GM23248 (cell line): ENCODE results near the gene ARMH3. TPM values are rescaled to one million over a fixed set of nuclear protein-coding genes. Genes with fewer than 3 reads are reported as not detected.

Experiments
- DNase-seq: peaks from one replicate; pipeline ENCODE4 v3.0.0-alpha.2; 2015
- H2AFZ ChIP-seq: fragments of 200-600 bp; sonication (generic); 2 replicates; pipeline ENCODE4 v1.6.1; 2016; ENCODE audit warnings: antibody characterized with exemption
- H3F3A ChIP-seq: fragments of 200-600 bp; sonication (generic); 2 replicates; pipeline ENCODE4 v1.6.1; 2016; ENCODE audit warnings: mild to moderate bottlenecking, antibody characterized with exemption, mixed run types; ENCODE audit not compliant: insufficient read depth
- H3K27ac ChIP-seq: fragments of 200-600 bp; sonication (generic); 2 replicates; pipeline ENCODE4 v1.5.1; 2016; ENCODE audit warnings: mild to moderate bottlenecking
- H3K27me3 ChIP-seq: fragments of 200-600 bp; sonication (generic); replicated peaks from 2 replicates; pipeline ENCODE4 v1.6.1; 2016; ENCODE audit warnings: mild to moderate bottlenecking; ENCODE audit not compliant: insufficient read depth
- H3K36me3 ChIP-seq: fragments of 200-600 bp; sonication (generic); 2 replicates; pipeline ENCODE4 v1.6.1; 2016; ENCODE audit warnings: low read depth, mild to moderate bottlenecking
- H3K4me1 ChIP-seq: fragments of 200-600 bp; sonication (generic); 2 replicates; pipeline ENCODE4 v1.6.1; 2016; ENCODE audit warnings: mild to moderate bottlenecking; ENCODE audit not compliant: insufficient read depth
- H3K4me2 ChIP-seq: fragments of 200-600 bp; sonication (generic); one replicate; pipeline ENCODE4 v1.6.1; 2016; ENCODE audit warnings: mild to moderate bottlenecking; ENCODE audit not compliant: unreplicated experiment
- H3K4me3 ChIP-seq: fragments of 200-600 bp; sonication (generic); 2 replicates; pipeline ENCODE4 v1.5.1; 2016; ENCODE audit warnings: mild to moderate bottlenecking
- H3K79me2 ChIP-seq: fragments of 200-600 bp; sonication (generic); 2 replicates; pipeline ENCODE4 v1.6.1; 2016; ENCODE audit warnings: mild to moderate bottlenecking; ENCODE audit not compliant: insufficient read depth
- H3K9ac ChIP-seq: fragments of 200-600 bp; sonication (generic); 2 replicates; pipeline ENCODE4 v1.6.1; 2016; ENCODE audit warnings: mild to moderate bottlenecking
- H3K9me2 ChIP-seq: fragments of 200-600 bp; sonication (generic); 2 replicates; pipeline ENCODE4 v1.6.1; 2016; ENCODE audit warnings: mixed run types, mild to moderate bottlenecking, moderate library complexity; ENCODE audit not compliant: insufficient read depth
- H3K9me3 ChIP-seq: fragments of 200-600 bp; sonication (generic); one replicate; pipeline ENCODE4 v1.6.1; 2017; ENCODE audit warnings: low read depth
- H4K20me1 ChIP-seq: fragments of 200-600 bp; sonication (generic); 2 replicates; pipeline ENCODE4 v1.6.0; 2016; ENCODE audit not compliant: insufficient read depth
- EZH2 ChIP-seq: fragments of 200-600 bp; sonication (generic); IDR thresholded peaks from 2 replicates; pipeline ENCODE4 v1.6.1; 2018; ENCODE audit warnings: antibody characterized with exemption, mild to moderate bottlenecking; ENCODE audit not compliant: insufficient read depth, poor library complexity, severe bottlenecking
- EZH2phosphoT487 ChIP-seq: fragments of 200-600 bp; sonication (generic); IDR thresholded peaks from 2 replicates; pipeline ENCODE4 v1.6.1; 2018; ENCODE audit warnings: antibody characterized with exemption, moderate library complexity, mild to moderate bottlenecking, low read depth; ENCODE audit not compliant: insufficient read depth
- WGBS, 2 experiments: methylation state at CpG; one replicate each; pipeline ENCODE4 v1.1.6; 2015 to 2017; ENCODE audit warnings: low lambda C conversion rate in 2 of 2, low coverage in 1 of 2; ENCODE audit errors: missing lambda C conversion rate in 2 of 2; 5-methylcytosine and 5-hydroxymethylcytosine counted together
- in situ Hi-C: fragments of 300-500 bp; cut with MboI; formaldehyde crosslinking; loops from 2 replicates; pipeline ENCODE4 v1.15.0; 2020
- polyA plus RNA-seq: library from polyadenylated mRNA; unstranded; fragments of >200 nt; fragmentation: Nextera tagmentation; extraction: Ambion mirVana; gene quantifications from 2 replicates; pipeline ENCODE4 v1.2.1, GENCODE V29; 2016
- total RNA-seq: library from RNA; depleted of rRNA; stranded (reverse); fragments of >200 nt; shearing (Covaris generic); gene quantifications from 2 replicates; pipeline ENCODE4 v1.2.3, GENCODE V29; 2014

Gene ARMH3
- total and polyA plus RNA-seq, 2 experiments from 2014 or later: 9.0 to 9.5 TPM

DNA sequence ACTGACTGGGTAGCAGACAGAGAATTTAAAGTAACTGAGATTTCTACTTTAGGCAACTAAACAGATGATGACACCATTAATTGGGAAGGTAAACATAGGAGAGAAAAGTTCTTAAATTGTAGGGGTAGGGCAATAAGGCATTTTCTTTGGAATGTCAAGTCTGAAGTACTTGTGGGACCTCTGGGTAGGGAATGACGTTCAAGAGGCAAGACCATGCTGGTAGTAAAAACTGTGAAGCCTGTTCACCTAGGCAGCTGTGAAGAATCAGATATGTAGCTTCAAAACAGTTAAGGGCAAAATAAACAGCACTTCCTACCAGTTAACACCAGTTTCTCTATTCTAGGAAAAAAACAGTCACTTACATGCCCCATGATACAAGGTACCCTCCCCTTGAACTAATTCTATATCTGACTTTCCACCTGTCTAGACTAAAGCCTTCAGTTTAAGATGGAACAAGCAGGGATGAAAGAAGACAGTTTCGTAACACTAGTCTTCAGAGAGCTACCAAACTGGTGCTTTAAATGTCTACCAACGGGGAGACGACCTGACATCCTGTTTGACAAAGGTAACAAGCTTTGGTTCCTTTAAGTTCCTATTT lies 149.3 kb downstream of the ARMH3 start:
- 93 to 94% methylated on average over 4 of the region's 4 CpGs for WGBS, 2 experiments
- in situ Hi-C loops: no loop called here
- Histone ChIP-seq H3K27ac (no peak overlapping the region), H2AFZ (no peak overlapping the region), H3K36me3 (no peaks in the 10 kb centered on the region), H4K20me1 (no peaks in the 10 kb centered on the region), H3K27me3 (no peaks in the 10 kb centered on the region), H3K4me2 (no peak overlapping the region), H3K4me1 (no peaks in the 10 kb centered on the region), H3K4me3 (no peak overlapping the region), H3K9me2 (no peaks in the 10 kb centered on the region), H3K9ac (no peak overlapping the region), H3K9me3 (no peaks in the 10 kb centered on the region), H3K79me2 (no peaks in the 10 kb centered on the region), H3F3A (no peaks in the 10 kb centered on the region)
- TF ChIP-seq EZH2 (no peak), EZH2phosphoT487 (no peak)
- DNase-seq: no peak

DNA sequence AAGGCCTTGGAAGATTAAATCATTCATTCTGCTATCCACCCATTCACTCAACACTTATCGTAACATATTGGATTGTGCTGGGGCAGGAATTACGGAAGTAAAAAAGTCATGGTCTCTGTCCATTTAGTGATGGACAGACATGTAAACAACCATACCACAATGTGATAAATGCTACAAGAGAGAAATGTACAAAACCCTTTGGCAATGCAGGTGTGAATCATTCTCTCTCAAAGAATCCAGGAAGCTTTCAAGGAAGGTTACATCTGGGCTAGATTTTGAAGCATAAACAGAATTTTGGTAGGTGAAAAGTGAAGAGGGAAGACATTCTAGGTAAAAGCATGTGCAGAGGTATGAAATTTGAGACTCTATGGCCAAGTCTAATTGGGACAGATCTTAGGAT lies 150.7 kb downstream of the ARMH3 start:
- Histone ChIP-seq H3K9ac (no peak overlapping the region), H4K20me1 (no peaks in the 10 kb centered on the region), H3K9me2 (no peaks in the 10 kb centered on the region), H2AFZ (no peak overlapping the region), H3K4me2 (no peak overlapping the region), H3K9me3 (no peaks in the 10 kb centered on the region), H3K27me3 (no peaks in the 10 kb centered on the region), H3K27ac (no peak overlapping the region), H3K79me2 (no peaks in the 10 kb centered on the region), H3K4me3 (no peak overlapping the region), H3K36me3 (no peaks in the 10 kb centered on the region), H3K4me1 (no peaks in the 10 kb centered on the region), H3F3A (no peaks in the 10 kb centered on the region)
- TF ChIP-seq EZH2phosphoT487 (no peak), EZH2 (no peak)
- in situ Hi-C loops: no loop called here
- no peak for DNase-seq
- WGBS, 2 experiments: 94 to 96% methylated on average over 2 of the region's 2 CpGs

DNA sequence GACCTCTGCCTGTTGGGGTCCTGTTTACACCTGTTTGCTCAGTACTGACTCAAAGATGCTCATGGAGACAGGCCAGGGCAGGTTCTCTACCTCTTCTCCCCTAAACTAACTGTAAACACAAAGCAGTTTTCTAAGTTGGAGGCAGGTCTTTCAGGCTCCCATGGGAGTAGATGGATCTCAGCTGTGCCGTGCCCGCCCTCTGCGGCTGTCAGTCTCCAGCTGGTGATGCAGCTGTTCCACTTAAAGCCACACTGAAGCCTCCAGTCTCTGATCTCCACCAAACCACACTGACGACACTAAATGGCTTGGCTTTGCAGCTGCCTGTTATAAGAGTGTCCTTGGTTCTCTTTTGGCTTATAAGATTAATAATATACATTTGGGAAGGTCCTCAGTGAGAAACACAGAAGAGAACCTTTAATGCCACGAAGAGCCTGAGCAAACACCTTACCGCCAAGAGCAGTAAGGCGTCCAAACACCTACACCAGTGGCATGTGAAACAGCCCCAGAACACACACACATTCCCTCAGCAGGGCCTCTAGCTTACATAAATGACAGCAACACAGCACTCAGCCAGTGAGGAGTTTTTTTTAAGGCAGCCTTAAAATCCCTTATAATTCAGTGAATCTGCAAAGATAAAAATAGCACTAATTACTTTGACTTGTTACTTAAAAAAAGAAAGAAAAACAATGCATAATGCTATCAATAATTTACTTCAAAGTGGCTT lies 152.0 kb downstream of the ARMH3 start:
- no peaks in the 10 kb centered on the region for H3F3A ChIP-seq
- H3K79me2 ChIP-seq: no peaks in the 10 kb centered on the region
- no peaks in the 10 kb centered on the region for H3K9me3 ChIP-seq
- H3K9ac ChIP-seq: no peak overlapping the region
- H3K9me2 ChIP-seq: no peaks in the 10 kb centered on the region
- no peaks in the 10 kb centered on the region for H4K20me1 ChIP-seq
- DNase-seq: no peak
- 87% methylated on average over 7 of the region's 7 CpGs for WGBS, 2 experiments
- no peak overlapping the region for H2AFZ ChIP-seq
- H3K27ac ChIP-seq: no peak overlapping the region
- no peak overlapping the region for H3K4me3 ChIP-seq
- no peaks in the 10 kb centered on the region for H3K36me3 ChIP-seq
- H3K4me1 ChIP-seq: no peaks in the 10 kb centered on the region
- TF ChIP-seq EZH2phosphoT487 (no peak), EZH2 (no peak)
- H3K4me2 ChIP-seq: no peak overlapping the region
- no peaks in the 10 kb centered on the region for H3K27me3 ChIP-seq
- in situ Hi-C loops: no loop called here

DNA sequence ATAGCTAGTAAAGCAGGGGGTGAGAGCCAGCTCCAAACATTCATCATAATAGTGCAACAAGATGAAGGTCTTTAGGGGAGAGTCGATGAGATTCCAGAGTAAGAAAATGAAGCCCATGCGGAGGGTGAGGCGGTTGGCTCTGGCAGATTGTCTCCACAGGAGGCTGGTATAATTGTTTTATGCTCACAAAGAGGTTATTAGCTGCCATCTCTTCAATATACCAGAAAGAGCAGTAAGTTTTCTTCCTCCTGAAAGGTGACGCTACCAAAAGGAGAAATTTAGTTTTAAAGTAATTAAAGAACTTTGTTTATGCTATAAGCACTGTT lies 153.2 kb downstream of the ARMH3 start:
- in situ Hi-C loops: no loop called here
- H3F3A ChIP-seq: peaks cover 3% of the 10 kb centered on the region; the same call in 1 of the 2 replicates
- no peak overlapping the region for H3K4me2 ChIP-seq
- no peak overlapping the region for H2AFZ ChIP-seq
- no peaks in the 10 kb centered on the region for H3K27me3 ChIP-seq
- no peaks in the 10 kb centered on the region for H3K36me3 ChIP-seq
- no peak overlapping the region for H3K27ac ChIP-seq
- H3K9me3 ChIP-seq: no peaks in the 10 kb centered on the region
- no peak overlapping the region for H3K4me3 ChIP-seq
- TF ChIP-seq EZH2 (no peak), EZH2phosphoT487 (no peak)
- 85 to 96% methylated on average over 4 of the region's 4 CpGs for WGBS, 2 experiments
- no peak overlapping the region for H3K9ac ChIP-seq
- H3K79me2 ChIP-seq: no peaks in the 10 kb centered on the region
- H4K20me1 ChIP-seq: no peaks in the 10 kb centered on the region; the same call in 1 of the 2 replicates
- H3K9me2 ChIP-seq: no peaks in the 10 kb centered on the region
- H3K4me1 ChIP-seq: no peaks in the 10 kb centered on the region
- no peak for DNase-seq
